ENCODE data around the gene MCTP1. TPM values are rescaled to one million over a fixed set of nuclear protein-coding genes. Genes with fewer than 3 reads are reported as not detected.
A peak's percentile ranks its signal among the peaks of the same experiment; 100 is the strongest.
"Not testable (repeated sequence)": the region's sequence is repeated elsewhere in the genome, so short reads cannot be mapped to it uniquely, and the experiment has no call there.

The MCTP1 gene
- total RNA-seq, 8 experiments from 2014 or later: 1.3 to 8.3 (median 5.7) TPM

DNA sequence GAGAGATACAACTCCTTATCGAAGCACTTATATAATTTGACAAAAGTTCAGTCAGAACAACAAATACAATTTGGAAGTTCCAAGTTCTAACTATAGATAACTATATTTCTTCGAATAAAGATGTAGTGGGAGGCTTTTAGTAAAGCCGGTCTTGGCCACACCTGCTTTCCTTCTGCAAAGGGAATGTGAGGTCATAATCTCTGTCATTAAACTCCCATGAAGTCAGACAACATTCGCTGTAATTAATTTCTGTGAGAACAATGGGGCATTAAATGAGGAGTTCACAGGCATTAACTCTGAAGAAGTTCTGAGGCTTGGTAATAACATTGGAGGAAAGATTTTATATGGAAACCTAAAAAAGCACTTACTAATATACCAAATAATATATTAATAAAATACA is 67.5 kb downstream of the MCTP1 start:
- no peak for ATAC-seq (replicated peaks in 6 of 8)
- H3K4me3 ChIP-seq: no peak overlapping the region
- no peak overlapping the region for H3K27ac ChIP-seq
- H3K4me1 ChIP-seq (replicated peaks in 1 of 2): no peaks in the 10 kb centered on the region
- in situ Hi-C loops (cut with MboI; ENCODE audit: low pct_unique_long_range_greater_than_20kb in 2 of 9, low sequenced_read_pairs in 9 of 9, unreplicated experiment in 9 of 9): no loop called here
- WGBS, 10 experiments: 0 to 100% (median 85%) methylated on average over 1 to 4 of the region's 4 CpGs

- H3K4me3 ChIP-seq: no peak overlapping the region
- 0 to 85% (median 49%) methylated on average over 1 to 4 of the region's 4 CpGs for WGBS, 10 experiments
- H3K27ac ChIP-seq: no peak overlapping the region
- in situ Hi-C loops (cut with MboI; ENCODE audit: low pct_unique_long_range_greater_than_20kb in 2 of 9, low sequenced_read_pairs in 9 of 9, unreplicated experiment in 9 of 9): no loop called here
- no peaks in the 10 kb centered on the region for H3K4me1 ChIP-seq (replicated peaks in 1 of 2)
- no peak for ATAC-seq (replicated peaks in 6 of 8)
Observed at GRCh38 chr5:95216136-95216955, 68.5 kb downstream of the MCTP1 start.

- H3K4me1 ChIP-seq (replicated peaks in 1 of 2); H3K4me3 ChIP-seq; H3K27ac ChIP-seq; ATAC-seq (replicated peaks in 6 of 8); in situ Hi-C loops (cut with MboI; ENCODE audit: low pct_unique_long_range_greater_than_20kb in 2 of 9, low sequenced_read_pairs in 9 of 9, unreplicated experiment in 9 of 9): not testable (repeated sequence)
- 0 to 81% (median 67%) methylated on average over 1 to 5 of the region's 5 CpGs; no CpG with 5 or more reads in 3 of the 10 experiments for WGBS, 10 experiments
Observed at GRCh38 chr5:95207811-95208210, 77.1 kb downstream of the MCTP1 start.

- in situ Hi-C loops (cut with MboI; ENCODE audit: low pct_unique_long_range_greater_than_20kb in 2 of 9, low sequenced_read_pairs in 9 of 9, unreplicated experiment in 9 of 9): no loop called here
- no peak overlapping the region for H3K27ac ChIP-seq
- no peak for ATAC-seq (replicated peaks in 6 of 8)
- no peaks in the 10 kb centered on the region for H3K4me1 ChIP-seq (replicated peaks in 1 of 2)
- WGBS, 10 experiments: 50 to 100% (median 90%) methylated on average over 1 to 4 of the region's 4 CpGs; no CpG with 5 or more reads in 3 of the 10 experiments
- H3K4me3 ChIP-seq: no peak overlapping the region
Observed at GRCh38 chr5:95194856-95195255, 90.0 kb downstream of the MCTP1 start.

DNA sequence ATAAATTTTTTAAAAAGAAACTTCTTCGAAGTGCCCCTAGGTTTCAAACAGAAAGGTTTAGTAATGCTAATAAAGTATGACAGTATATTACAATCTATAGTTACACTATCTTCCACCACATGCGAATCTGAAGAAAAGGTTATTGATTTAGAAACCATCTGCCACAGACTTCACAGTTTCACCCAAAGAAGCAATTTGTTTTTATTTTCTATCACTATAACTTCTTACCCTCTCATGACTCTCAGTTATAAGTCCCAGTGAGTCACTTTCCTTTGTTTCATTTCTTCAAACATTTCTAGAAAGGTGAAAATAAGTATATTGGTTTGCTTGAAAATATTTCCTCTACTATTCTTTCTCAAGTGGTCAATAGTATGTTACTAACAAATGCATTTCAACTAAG is 93.6 kb downstream of the MCTP1 start:
- H3K27ac ChIP-seq: no peak overlapping the region
- no peaks in the 10 kb centered on the region for H3K4me1 ChIP-seq (replicated peaks in 1 of 2)
- WGBS, 10 experiments: 0 to 100% (median 81%) methylated on average over 1 to 2 of the region's 2 CpGs; no CpG with 5 or more reads in 2 of the 10 experiments
- in situ Hi-C loops (cut with MboI; ENCODE audit: low pct_unique_long_range_greater_than_20kb in 2 of 9, low sequenced_read_pairs in 9 of 9, unreplicated experiment in 9 of 9): no loop called here
- no peak overlapping the region for H3K4me3 ChIP-seq
- ATAC-seq (replicated peaks in 6 of 8): no peak

DNA sequence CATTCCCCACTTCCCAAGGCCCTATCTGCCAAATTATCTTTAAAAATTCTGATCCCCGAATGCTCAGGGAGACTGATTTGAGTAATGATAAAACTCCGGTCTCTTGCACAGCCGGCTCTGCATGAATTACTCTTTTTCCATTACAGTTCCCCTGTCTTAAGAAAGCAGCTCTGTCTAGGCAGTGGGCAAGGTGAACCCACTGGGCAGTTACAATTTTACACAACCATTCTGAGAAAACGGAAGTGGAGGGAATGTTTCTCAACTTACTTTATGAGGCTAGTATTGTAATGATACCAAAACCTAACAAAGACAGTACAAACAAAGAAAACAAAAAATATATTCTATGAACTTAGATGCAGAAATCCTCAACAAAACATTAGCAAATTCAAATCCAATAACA is 100.0 kb downstream of the MCTP1 start:
- WGBS, 10 experiments: 5 to 100% (median 79%) methylated on average over 1 to 4 of the region's 4 CpGs; no CpG with 5 or more reads in 2 of the 10 experiments

DNA sequence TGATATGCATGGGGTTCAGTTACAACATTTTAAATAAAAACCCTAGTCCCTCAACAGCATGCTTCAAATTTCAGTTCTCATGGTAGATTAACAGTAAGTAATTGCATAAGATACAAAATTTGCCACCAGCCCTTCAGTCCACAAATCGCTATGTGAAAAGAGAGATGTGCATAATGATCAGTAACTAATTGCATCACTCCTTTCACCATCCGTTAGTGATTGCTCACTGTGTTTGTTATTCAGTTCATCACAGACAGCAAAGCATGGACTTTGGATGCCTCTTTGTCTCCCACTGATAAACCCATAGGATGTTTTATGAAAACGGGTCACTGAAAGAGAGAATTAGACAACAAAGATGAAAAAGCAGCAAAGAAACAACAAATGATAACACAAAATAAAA is 103.2 kb downstream of the MCTP1 start:
- no peak overlapping the region for H3K27ac ChIP-seq
- H3K4me1 ChIP-seq (replicated peaks in 1 of 2): no peaks in the 10 kb centered on the region
- in situ Hi-C loops (cut with MboI; ENCODE audit: low pct_unique_long_range_greater_than_20kb in 2 of 9, low sequenced_read_pairs in 9 of 9, unreplicated experiment in 9 of 9): no loop called here
- WGBS, 10 experiments: 0 to 100% (median 43%) methylated on average over 1 to 3 of the region's 3 CpGs
- H3K4me3 ChIP-seq: no peak overlapping the region
- peak in 2 of 8 experiments; percentile 25 to 88 for ATAC-seq (replicated peaks in 6 of 8)

More for the DNA sequence above, 100.0 kb downstream of the MCTP1 start:
- Histone ChIP-seq H3K4me1 (replicated peaks in 1 of 2) (no peaks in the 10 kb centered on the region), H3K4me3 (no peak overlapping the region), H3K27ac (no peak overlapping the region)
- no peak for ATAC-seq (replicated peaks in 6 of 8)
- in situ Hi-C loops (cut with MboI; ENCODE audit: low pct_unique_long_range_greater_than_20kb in 2 of 9, low sequenced_read_pairs in 9 of 9, unreplicated experiment in 9 of 9): no loop called here

DNA sequence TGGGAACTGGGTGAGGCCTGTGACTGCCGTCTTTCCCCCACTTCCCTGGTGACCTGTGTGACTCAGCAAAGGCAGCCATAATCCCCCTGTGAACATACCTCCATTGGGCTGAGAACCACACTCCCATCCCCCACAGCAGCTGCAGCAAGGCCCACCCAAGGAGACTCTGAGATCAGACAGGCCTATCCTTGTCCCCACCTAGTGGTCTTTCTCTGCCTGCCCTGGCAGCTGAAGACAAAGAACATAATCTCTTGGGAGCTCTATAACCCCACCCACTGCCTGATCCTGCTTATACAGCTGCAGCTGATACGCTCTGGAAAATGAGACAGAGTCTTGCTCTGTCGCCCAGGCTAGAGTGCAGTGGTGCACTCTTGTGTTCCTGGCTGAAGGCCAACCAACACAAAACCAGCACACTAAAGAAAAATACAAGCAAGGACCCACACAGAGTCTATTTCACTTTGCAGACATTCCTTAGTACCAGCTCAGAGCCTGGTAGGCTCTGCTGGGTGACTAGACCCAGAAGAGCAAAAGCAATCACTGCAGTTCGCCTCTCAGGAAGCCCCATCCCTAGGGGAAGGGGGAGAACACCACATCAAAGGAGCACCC is 106.7 kb downstream of the MCTP1 start:
- in situ Hi-C loops (cut with MboI; ENCODE audit: low pct_unique_long_range_greater_than_20kb in 2 of 9, low sequenced_read_pairs in 9 of 9, unreplicated experiment in 9 of 9): no loop called here
- Histone ChIP-seq H3K4me1 (replicated peaks in 1 of 2) (no peaks in the 10 kb centered on the region), H3K27ac (no peak overlapping the region), H3K4me3 (no peak overlapping the region)
- 0 to 79% (median 56%) methylated on average over 1 to 4 of the region's 4 CpGs; no CpG with 5 or more reads in 5 of the 10 experiments for WGBS, 10 experiments
- ATAC-seq (replicated peaks in 6 of 8): peak in 4 of 8 experiments; percentile 36 to 98 (median 71)

DNA sequence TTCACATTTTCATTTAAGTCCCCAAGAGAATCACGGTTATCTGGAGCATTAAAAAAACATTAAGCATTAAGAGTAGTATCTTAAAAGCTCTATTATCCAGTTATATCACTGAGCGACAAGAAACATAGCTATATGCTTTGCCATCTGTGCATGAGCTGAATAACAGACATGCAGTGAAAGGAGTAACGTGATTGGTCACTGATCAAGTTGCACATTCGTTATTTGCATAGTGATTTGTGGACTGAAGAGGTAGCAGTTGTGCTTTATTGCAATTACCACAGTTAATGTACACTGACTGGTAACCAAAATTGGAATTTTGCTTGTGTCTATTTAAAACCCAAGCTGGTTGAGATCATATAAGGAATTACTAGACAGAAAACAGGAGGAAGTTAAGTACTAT is 107.4 kb downstream of the MCTP1 start:
- no peak overlapping the region for H3K27ac ChIP-seq
- in situ Hi-C loops (cut with MboI; ENCODE audit: low pct_unique_long_range_greater_than_20kb in 2 of 9, low sequenced_read_pairs in 9 of 9, unreplicated experiment in 9 of 9): no loop called here
- H3K4me3 ChIP-seq: no peak overlapping the region
- 24 to 95% (median 79%) methylated on average over 1 to 4 of the region's 4 CpGs; no CpG with 5 or more reads in 1 of the 10 experiments for WGBS, 10 experiments
- no peak for ATAC-seq (replicated peaks in 6 of 8)
- no peaks in the 10 kb centered on the region for H3K4me1 ChIP-seq (replicated peaks in 1 of 2)

GRCh38 chr5:95175106-95175505 is 109.8 kb downstream of the MCTP1 start:
- no peak for ATAC-seq (replicated peaks in 6 of 8)

DNA sequence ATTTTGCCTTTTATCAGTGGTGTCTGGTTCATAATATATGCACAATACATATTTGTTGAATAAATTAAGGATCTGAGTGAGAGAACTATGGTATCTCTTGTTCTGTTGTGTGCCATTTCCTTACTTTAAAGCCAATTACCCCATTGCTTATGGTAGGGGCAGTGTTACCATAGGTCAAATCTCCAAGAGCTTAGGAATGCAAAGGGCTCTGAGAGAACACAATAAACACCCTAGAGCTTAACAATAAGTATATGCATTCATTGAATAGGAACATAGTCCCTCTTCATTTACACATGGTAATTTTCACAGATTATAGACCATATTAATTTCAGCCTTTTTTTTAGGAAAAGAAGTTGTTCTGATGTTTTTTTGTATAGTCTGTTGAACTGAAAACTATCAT is 112.2 kb downstream of the MCTP1 start:
- in situ Hi-C loops (cut with MboI; ENCODE audit: low pct_unique_long_range_greater_than_20kb in 2 of 9, low sequenced_read_pairs in 9 of 9, unreplicated experiment in 9 of 9): no loop called here
- peak in 2 of 8 experiments; percentile 20 to 22 for ATAC-seq (replicated peaks in 6 of 8)
- H3K4me1 ChIP-seq (replicated peaks in 1 of 2): no peaks in the 10 kb centered on the region
- no peak overlapping the region for H3K27ac ChIP-seq
- no peak overlapping the region for H3K4me3 ChIP-seq

More at GRCh38 chr5:95175106-95175505, 109.8 kb downstream of the MCTP1 start:
- in situ Hi-C loops (cut with MboI; ENCODE audit: low pct_unique_long_range_greater_than_20kb in 2 of 9, low sequenced_read_pairs in 9 of 9, unreplicated experiment in 9 of 9): no loop called here
- 10 to 83% (median 69%) methylated on average over 1 to 3 of the region's 3 CpGs for WGBS, 10 experiments
- no peak overlapping the region for H3K27ac ChIP-seq
- H3K4me1 ChIP-seq (replicated peaks in 1 of 2): no peaks in the 10 kb centered on the region
- no peak overlapping the region for H3K4me3 ChIP-seq

GRCh38 chr5:95164861-95165260 is 120.0 kb downstream of the MCTP1 start:
- WGBS, 10 experiments: 40 to 100% (median 96%) methylated on average over 1 to 2 of the region's 2 CpGs
- peak in 2 of 8 experiments; percentile 23 to 40 for ATAC-seq (replicated peaks in 6 of 8)
- Histone ChIP-seq H3K4me1 (replicated peaks in 1 of 2) (no peaks in the 10 kb centered on the region), H3K27ac (no peak overlapping the region), H3K4me3 (no peak overlapping the region)
- in situ Hi-C loops (cut with MboI; ENCODE audit: low pct_unique_long_range_greater_than_20kb in 2 of 9, low sequenced_read_pairs in 9 of 9, unreplicated experiment in 9 of 9): no loop called here

GRCh38 chr5:95163079-95163478 is 121.8 kb downstream of the MCTP1 start:
- ATAC-seq (replicated peaks in 6 of 8): no peak
- H3K4me1 ChIP-seq (replicated peaks in 1 of 2): no peaks in the 10 kb centered on the region
- in situ Hi-C loops (cut with MboI; ENCODE audit: low pct_unique_long_range_greater_than_20kb in 2 of 9, low sequenced_read_pairs in 9 of 9, unreplicated experiment in 9 of 9): no loop called here
- H3K4me3 ChIP-seq: no peak overlapping the region
- no peak overlapping the region for H3K27ac ChIP-seq
